Pulmonary artery endothelial cell (primary cell): ENCODE data around the gene ORM1. TPM values are rescaled to one million over a fixed set of nuclear protein-coding genes. Genes with fewer than 3 reads are reported as not detected.

ENCODE experiments used
- DNase-seq: peaks from one replicate; pipeline ENCODE4 v3.0.0-alpha.2; 2011; ENCODE audit warnings: low read depth, low spot score
- total RNA-seq: library from RNA; depleted of rRNA; stranded (reverse); fragments of >200 nt; gene quantifications from 2 replicates; pipeline ENCODE4 v1.2.3, GENCODE V29; 2014

The ORM1 gene
- total RNA-seq, 1 donor from 2014 or later = not detected

DNA sequence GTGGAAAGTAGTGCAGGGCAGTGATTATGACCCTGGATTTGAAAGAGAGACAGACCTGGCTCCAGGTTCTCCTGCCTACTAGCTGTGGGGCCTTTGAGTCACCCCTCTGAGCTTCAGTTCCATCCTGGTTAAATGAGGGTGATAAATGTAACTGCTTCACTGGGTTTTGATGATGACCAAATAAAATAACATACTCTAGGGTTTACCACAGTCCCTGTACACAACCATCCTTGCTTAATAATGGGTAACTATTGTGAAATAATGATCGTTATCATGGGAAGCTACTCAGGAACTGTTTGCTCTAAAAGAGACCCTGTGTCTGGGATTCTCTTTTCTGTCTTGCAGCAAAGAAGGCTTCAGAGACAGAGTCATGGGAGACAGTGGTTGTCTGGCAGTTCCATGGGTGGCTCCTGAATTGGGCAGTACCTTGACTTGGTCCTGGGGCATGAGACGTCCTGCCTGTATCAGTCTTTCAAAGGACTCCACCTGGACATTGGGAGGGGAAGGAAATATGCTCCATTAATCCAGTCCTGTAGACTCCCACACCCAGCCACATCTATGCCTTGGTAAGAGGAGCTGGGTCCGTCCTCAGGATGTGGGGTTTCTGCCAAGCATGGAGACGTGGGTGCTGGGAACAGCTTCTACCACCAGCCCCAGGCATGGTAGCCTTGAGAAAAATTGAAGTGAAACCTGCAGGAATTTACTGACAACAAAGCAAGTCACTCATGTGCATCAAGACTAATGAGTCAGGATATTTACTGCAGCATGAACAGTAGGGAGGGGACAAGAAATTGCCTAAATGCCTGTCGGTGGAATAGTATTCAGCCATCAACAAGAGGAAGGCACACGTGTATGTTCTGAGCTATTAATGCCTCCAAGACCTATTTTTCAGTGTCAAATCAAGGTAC lies 41.5 kb downstream of the ORM1 start:
- no peak for DNase-seq

GRCh38 chr9:114365194-114365593 lies 42.3 kb downstream of the ORM1 start:
- no peak for DNase-seq

- no peak for DNase-seq
Measured at GRCh38 chr9:114366334-114367128, 43.6 kb downstream of the ORM1 start.

DNA sequence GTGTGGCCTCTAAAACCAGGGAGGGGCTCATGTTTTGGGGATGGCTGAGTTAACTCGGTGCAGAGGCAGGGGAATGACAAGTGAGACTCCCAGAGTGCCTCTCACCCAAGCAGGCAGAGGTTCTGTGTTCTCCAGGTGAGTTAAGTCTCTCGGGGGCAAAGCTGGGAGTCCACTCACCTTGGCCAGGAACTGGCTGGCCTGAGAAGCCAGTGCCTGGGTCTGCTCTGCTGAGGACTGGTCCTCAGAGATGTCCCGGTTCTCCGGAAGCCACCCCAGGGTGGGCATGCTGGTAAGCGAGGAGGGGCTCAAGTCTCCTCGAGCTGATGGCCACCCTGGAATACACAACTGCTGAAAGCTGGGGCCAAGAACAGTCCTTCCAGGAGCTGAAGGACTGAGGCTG lies 44.5 kb downstream of the ORM1 start:
- no peak for DNase-seq

GRCh38 chr9:114367772-114368569 lies 45.1 kb downstream of the ORM1 start:
- no peak for DNase-seq

GRCh38 chr9:114369216-114370130 lies 46.6 kb downstream of the ORM1 start:
- DNase-seq = no peak

GRCh38 chr9:114370251-114370967 lies 47.5 kb downstream of the ORM1 start:
- no peak for DNase-seq

GRCh38 chr9:114370968-114371320 lies 48.0 kb downstream of the ORM1 start:
- no peak for DNase-seq

DNA sequence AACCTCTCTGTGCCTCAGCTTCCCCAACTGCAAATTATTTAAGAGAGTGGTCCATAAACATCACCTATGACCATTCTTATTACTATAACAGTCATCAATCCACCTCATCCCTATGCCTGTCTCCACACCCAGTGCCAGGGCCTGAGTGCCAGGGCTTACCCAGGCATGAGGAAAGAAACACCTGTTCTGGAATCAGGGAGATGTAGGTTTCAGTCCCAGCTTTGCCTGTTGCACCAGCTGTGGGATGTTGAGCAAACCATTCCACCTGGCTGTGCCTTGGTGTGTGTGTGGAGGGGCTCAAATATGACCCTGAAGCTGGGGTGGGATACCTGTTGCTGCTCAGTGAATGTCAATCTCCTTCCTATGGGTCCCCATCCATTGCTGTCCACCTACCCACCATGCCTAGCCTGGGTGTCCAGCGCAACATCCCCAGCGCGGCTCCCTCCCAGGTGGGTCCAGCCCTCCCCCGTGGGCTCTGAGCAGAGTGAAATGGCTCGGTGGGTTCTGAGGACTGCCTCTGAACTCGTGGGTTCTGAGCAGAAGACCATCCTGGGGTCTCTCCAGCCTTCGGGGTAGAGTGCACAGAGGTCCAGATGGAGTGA lies 48.5 kb downstream of the ORM1 start:
- DNase-seq = no peak

DNA sequence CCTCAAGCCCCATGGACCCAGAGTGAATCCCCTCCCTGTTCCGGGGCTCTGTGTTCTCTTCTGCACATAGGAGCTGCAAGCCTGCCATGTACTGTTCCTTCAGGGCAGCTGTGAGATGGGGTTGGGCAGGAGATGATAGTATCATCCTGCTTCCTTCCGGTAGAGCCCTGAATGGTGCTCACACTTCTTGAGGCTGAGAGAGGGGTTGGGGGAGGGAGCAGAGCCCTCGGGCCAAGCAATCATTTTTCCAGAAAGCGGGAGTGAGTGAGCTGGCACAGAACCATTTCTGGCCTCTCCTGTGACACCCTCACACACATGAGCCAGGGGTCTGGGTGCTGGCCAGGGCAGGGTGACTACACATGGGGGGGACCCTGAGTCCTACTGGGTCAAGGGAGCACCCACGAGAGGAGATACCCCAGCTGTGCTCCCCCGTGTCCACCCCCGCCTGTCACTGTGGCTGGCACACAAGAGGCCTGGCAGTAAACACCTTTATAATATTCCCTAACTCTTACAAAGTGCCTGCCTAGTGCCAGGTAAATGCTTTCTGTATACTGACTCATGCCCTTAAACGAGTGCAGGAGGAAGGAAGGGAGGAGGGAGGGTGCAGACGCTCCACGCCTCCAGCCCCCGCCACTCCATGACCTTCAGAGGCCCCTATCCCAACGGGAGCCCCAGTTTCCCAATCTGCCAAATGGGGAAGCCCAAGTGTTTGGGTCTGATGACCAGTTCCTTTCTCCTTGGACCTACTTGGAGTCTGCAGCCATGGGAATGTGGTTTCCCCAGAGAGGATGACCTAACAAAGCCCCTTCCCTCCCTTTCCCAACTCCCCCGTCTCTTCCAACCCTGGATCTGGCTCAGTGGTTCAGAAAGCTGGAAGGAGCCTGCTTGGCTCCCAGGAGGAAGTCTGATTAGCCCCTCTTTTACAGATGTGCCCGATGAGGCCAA lies 49.3 kb downstream of the ORM1 start:
- no peak for DNase-seq

GRCh38 chr9:114372921-114373448 lies 50.1 kb downstream of the ORM1 start:
- DNase-seq = no peak

- no peak for DNase-seq
Measured at GRCh38 chr9:114373960-114374730, 51.2 kb downstream of the ORM1 start.

DNA sequence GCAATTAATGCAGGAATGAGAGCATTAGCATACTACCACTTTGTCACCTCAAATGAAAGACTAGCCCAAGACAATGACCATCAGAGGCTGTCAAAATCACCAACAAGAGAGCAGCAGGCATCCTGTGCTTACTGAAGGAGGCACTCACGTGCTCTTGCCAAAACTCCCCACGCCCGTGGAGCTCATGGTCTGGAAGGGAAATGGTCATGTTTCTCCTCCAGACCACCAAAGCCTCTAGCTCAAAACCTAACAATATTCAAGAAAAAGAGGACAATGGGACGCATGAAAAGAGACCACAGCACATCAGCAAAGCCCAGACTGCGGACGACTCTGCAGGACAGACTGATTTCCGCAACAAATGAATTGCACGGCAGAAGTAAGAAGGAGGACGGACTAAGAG lies 52.0 kb downstream of the ORM1 start:
- DNase-seq = no peak

- DNase-seq = no peak
Measured at GRCh38 chr9:114375386-114376175, 52.7 kb downstream of the ORM1 start.
